Neural crest cell (in vitro differentiated cells): ENCODE results near the gene RNF168. TPM values are rescaled to one million over a fixed set of nuclear protein-coding genes. Genes with fewer than 3 reads are reported as not detected.
"Not testable (repeated sequence)": the region's sequence is repeated elsewhere in the genome, so short reads cannot be mapped to it uniquely, and the experiment has no call there.

Source experiments
- DNase-seq: peaks from one replicate; pipeline ENCODE4 v3.0.0; 2021; ENCODE audit warnings: low read depth, mixed read lengths, low spot score
- H3K27ac Mint-ChIP-seq: one replicate; pipeline ENCODE4 v1.8.0; 2021; ENCODE audit warnings: mild to moderate bottlenecking, mixed read lengths; ENCODE audit not compliant: unreplicated experiment
- H3K27me3 Mint-ChIP-seq: 2 replicates; pipeline ENCODE4 v1.8.0; 2021; ENCODE audit warnings: low read depth, mild to moderate bottlenecking, mixed read lengths
- H3K36me3 Mint-ChIP-seq: 2 replicates; pipeline ENCODE4 v1.8.0; 2021; ENCODE audit warnings: low read depth, mild to moderate bottlenecking, mixed read lengths
- H3K4me1 Mint-ChIP-seq: 2 replicates; pipeline ENCODE4 v1.8.0; 2021; ENCODE audit warnings: mixed read lengths
- H3K4me3 Mint-ChIP-seq: one replicate; pipeline ENCODE4 v1.8.0; 2021; ENCODE audit warnings: mild to moderate bottlenecking, mixed read lengths
- H3K9me3 Mint-ChIP-seq: 2 replicates; pipeline ENCODE4 v1.8.0; 2021; ENCODE audit warnings: mixed read lengths
- total RNA-seq: library from RNA; stranded (reverse); gene quantifications from 2 replicates; pipeline ENCODE4 v1.2.1, GENCODE V29; 2021
- TF ChIP-seq, protein P1 (sequence below): fragments of 200-600 bp; sonication (generic); conservative IDR thresholded peaks from 2 replicates; pipeline ENCODE4 v1.5.0; 2021; ENCODE audit warnings: antibody characterized with exemption, mild to moderate bottlenecking

Gene RNF168
- total RNA-seq, 1 donor from 2014 or later = 40.7 TPM

DNA sequence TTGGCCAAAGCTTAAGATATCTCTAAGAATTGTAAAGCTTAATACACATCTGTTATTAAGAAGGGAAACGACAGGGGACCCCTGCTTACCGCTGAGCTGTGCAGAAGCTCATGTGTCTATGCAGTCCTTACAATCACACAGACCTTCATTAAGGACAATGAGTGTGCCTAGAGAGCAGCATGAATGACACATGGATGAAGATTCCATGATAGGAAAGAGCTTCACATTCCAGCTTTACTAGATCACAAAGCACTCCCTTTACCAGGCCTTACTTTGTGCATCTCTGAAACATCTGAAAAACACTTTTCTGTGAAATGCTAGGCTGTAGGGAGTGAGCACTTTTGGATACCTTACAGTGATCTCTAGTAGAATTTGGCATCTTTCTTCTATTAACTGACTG lies 32.0 kb downstream of the RNF168 start:
- DNase-seq = no peak
- TF ChIP-seq, protein P1, sequence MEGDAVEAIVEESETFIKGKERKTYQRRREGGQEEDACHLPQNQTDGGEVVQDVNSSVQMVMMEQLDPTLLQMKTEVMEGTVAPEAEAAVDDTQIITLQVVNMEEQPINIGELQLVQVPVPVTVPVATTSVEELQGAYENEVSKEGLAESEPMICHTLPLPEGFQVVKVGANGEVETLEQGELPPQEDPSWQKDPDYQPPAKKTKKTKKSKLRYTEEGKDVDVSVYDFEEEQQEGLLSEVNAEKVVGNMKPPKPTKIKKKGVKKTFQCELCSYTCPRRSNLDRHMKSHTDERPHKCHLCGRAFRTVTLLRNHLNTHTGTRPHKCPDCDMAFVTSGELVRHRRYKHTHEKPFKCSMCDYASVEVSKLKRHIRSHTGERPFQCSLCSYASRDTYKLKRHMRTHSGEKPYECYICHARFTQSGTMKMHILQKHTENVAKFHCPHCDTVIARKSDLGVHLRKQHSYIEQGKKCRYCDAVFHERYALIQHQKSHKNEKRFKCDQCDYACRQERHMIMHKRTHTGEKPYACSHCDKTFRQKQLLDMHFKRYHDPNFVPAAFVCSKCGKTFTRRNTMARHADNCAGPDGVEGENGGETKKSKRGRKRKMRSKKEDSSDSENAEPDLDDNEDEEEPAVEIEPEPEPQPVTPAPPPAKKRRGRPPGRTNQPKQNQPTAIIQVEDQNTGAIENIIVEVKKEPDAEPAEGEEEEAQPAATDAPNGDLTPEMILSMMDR = no peak
- no peak overlapping the region for H3K4me3 Mint-ChIP-seq
- H3K27ac Mint-ChIP-seq = no peak overlapping the region
- H3K36me3 Mint-ChIP-seq = peaks cover 12% of the 10 kb centered on the region
- H3K27me3 Mint-ChIP-seq = no peaks in the 10 kb centered on the region
- H3K4me1 Mint-ChIP-seq = no peaks in the 10 kb centered on the region
- no peaks in the 10 kb centered on the region for H3K9me3 Mint-ChIP-seq

DNA sequence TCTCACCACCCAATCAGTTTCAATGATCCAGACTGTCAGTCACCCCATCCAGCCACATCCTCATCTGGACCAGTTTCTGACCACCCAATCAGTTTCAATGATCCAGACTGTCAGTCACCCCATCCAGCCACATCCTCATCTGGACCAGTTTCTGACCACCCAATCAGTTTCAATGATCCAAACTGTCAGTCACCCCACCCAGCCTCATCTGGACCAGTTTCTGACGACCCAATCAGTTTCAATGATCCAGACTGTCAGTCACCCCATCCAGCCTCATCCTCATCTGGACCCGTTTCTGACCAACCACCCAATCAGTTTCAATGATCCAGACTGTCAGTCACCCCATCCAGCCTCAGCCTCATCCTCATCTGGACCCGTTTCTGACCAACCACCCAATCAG lies 33.4 kb downstream of the RNF168 start:
- H3K27ac Mint-ChIP-seq, H3K4me3 Mint-ChIP-seq: not testable (repeated sequence)
- peaks cover 11% of the 10 kb centered on the region for H3K36me3 Mint-ChIP-seq

DNA sequence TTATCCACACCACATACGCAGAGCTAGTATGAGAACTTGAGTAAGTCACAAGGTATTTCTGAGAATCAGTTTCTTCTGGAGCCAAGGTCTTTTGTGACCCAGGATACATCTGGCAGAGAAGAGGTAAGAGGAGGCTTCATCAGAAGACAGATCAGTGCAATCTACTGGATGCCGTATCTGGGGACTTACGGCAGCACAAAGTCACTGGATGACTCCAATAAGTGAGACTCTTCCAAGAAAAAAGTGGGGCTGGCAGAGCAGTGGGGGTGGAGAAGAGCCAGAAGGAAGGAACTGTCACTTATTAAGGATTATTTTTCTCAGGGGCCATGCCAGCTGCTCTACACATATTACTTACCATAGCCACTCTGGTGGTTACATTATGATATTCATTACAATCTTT lies 39.8 kb downstream of the RNF168 start:
- H3K36me3 Mint-ChIP-seq = peaks cover 16% of the 10 kb centered on the region
- H3K27me3 Mint-ChIP-seq = no peaks in the 10 kb centered on the region
- H3K27ac Mint-ChIP-seq = no peak overlapping the region
- TF ChIP-seq, protein P1 = no peak
- no peaks in the 10 kb centered on the region for H3K4me1 Mint-ChIP-seq
- peaks cover 7% of the 10 kb centered on the region for H3K9me3 Mint-ChIP-seq
- H3K4me3 Mint-ChIP-seq = no peak overlapping the region
- DNase-seq = no peak

More for the DNA sequence above, 33.4 kb downstream of the RNF168 start:
- not testable (repeated sequence) for H3K4me1 Mint-ChIP-seq, H3K9me3 Mint-ChIP-seq, DNase-seq, H3K27me3 Mint-ChIP-seq

DNA sequence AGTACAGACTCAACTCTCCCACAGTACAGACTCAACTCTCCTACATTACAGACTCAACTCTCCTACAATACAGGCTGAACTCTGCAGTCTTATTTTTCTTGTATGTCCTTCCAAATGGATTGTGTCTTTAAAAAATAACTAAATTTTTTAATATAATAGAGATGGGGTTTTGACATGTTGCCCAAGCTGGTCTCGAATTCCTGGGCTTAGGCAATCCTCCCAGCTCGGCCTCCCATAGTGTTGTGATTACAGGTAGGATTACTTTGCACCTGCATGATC lies 40.2 kb downstream of the RNF168 start:
- Mint-ChIP-seq H3K4me1 (no peaks in the 10 kb centered on the region), H3K9me3 (peaks cover 7% of the 10 kb centered on the region), H3K36me3 (peaks cover 16% of the 10 kb centered on the region), H3K4me3 (no peak overlapping the region), H3K27me3 (no peaks in the 10 kb centered on the region), H3K27ac (no peak overlapping the region)
- no peak for DNase-seq
- TF ChIP-seq, protein P1 = no peak

DNA sequence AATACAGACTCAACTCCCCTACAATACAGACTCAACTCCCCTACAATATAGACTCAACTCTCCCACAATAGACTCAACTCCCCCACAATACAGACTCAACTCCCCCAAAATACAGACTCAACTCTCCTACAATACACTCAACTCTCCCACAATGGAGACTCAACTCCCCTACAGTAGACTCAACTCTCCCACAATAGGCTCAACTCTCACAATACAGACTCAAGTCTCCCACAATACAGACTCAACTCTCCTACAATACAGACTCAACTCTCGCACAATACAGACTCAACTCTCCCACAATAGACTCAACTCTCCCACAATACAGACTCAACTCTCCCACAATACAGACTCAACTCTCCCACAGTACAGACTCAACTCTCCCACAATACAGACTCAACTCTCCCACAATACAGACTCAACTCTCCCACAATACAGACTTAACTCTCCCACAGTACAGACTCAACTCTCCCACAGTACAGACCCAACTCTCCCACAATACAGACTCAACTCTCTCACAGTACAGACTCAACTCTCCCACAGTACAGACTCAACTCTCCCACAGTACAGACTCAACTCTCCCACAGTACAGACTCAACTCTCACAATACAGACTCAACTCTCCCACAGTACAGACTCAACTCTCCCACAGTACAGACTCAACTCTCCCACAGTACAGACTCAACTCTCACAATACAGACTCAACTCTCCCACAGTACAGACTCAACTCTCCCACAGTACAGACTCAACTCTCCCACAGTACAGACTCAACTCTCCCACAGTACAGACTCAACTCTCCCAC lies 40.7 kb downstream of the RNF168 start:
- H3K4me1 Mint-ChIP-seq, DNase-seq, H3K27me3 Mint-ChIP-seq: not testable (repeated sequence)

DNA sequence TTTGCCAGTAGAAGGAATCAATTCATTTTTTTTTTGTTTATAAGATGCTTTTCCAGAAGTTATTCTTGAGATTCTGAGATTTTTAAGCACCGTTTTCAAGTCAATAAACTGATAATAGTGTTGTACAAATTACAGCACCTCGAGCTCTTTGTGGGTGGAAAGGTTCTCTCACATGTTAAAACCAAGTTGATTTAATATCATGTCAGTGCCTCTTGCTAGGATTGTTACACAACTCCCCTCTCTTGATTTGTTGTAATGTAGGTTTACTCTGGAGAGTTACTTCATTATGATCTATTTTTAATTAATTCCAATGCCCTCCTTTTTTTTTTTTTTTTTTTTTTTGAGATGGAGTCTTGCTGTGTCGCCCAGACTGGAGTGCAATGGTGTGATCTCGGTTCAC lies 45.5 kb downstream of the RNF168 start:
- TF ChIP-seq, protein P1 = no peak
- Mint-ChIP-seq H3K36me3 (peaks cover 9% of the 10 kb centered on the region), H3K9me3 (peaks cover 7% of the 10 kb centered on the region), H3K27me3 (no peaks in the 10 kb centered on the region), H3K27ac (no peak overlapping the region), H3K4me3 (no peak overlapping the region), H3K4me1 (no peaks in the 10 kb centered on the region)
- DNase-seq = no peak

More for the DNA sequence above, 40.7 kb downstream of the RNF168 start:
- not testable (repeated sequence) for H3K27ac Mint-ChIP-seq, H3K9me3 Mint-ChIP-seq, H3K4me3 Mint-ChIP-seq
- H3K36me3 Mint-ChIP-seq = peaks cover 15% of the 10 kb centered on the region

DNA sequence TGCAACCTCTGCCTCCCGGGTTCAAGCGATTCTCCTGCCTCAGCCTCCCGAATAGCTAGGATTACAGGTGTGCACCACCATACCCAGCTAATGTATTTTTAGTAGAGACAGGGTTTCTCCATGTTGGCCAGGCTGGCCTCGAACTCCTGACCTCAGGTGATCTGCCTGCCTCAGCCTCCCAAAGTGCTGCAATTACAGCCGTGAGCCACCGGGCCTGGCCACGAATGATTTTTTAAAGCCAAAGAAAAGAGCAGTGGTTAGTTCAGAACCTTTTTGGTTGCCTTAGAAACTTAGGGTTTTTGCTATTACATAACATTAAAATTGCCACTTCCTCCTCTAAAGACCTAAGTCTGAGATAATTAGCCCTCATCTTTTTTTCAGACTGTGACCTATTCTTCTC lies 46.1 kb downstream of the RNF168 start:
- H3K36me3 Mint-ChIP-seq, H3K27me3 Mint-ChIP-seq, H3K27ac Mint-ChIP-seq, H3K4me1 Mint-ChIP-seq, DNase-seq, H3K9me3 Mint-ChIP-seq, H3K4me3 Mint-ChIP-seq: not testable (repeated sequence)
